HG03469 (cell line): ENCODE results near the gene PDZD2.

Experiments
- ATAC-seq: cut with Tn5 transposase; IDR thresholded peaks from one replicate; pipeline ENCODE4 v1.9.1; 2021; ENCODE audit warnings: mild to moderate bottlenecking, moderate library complexity, moderate number of reproducible peaks; ENCODE audit not compliant: unreplicated experiment

Gene PDZD2

DNA sequence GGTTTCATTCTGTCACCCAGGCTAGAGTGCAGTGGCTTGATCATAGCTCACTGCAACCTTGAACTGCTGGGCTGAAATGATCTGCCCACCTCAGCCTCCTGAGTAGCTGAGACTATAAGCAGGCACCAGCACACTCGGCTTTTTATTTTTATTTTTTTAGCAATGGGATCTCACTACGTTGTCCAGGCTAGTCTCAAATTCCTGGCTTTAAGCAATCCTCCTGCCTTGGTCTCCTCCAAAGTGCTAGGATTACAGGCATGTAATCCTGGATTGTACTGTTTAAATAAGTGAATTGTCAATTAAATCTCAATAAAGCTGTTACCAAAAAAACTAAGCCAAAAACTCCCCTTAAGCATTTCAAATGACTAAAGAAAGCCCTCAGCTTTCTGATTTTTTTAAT lies 516.3 kb downstream of the PDZD2 start:
- ATAC-seq = no peak

DNA sequence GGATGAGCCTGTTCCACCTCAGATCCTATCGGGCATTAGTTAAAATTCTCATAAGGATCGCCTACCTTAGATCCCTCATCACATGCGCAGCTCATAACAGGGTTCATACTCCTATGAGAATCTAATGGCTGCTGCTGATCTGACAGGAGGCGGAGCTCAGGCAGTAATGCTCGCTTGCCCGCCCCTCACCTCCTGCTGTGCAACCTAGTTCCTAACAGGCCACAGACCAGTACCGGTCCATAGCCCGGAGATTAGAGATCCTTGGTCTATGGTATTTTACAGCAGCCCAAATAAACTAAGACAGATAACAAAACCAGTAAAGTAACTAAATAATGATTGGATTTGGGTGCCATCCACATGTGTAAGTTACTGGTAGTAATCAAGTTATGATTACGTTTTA lies 517.7 kb downstream of the PDZD2 start:
- no peak for ATAC-seq

DNA sequence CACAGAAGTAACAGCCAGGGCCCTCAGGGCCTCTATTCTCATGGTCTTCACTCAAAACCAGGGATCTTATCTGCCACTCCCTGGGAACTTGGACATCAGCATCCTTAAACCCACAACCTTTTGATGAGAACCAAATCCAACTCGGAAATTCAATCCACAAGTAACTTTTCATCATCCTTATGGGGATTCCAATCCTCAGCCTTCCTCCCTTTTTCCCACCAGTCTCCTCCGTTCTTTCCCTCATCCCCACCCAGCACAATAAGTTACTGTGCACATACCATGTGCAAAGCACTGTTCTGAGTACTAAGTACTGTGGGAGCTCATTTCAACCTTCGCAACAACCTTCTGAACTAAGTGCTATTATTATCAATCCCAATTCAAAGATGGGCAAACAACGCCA lies 518.1 kb downstream of the PDZD2 start:
- no peak for ATAC-seq

DNA sequence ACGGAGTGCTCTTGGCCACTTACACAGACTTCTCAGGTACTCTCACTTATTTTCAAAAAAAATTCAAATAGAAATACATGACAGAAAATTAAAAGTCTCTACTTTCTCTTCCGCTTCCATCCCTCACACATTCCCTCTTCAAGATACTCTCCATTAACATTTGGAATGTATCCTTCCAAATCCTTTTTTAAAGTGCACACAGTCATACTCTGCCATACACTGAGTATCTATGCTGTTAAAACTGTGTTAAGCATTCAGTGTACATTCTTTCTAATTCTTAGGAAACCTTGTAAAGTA lies 519.7 kb downstream of the PDZD2 start:
- ATAC-seq = no peak

DNA sequence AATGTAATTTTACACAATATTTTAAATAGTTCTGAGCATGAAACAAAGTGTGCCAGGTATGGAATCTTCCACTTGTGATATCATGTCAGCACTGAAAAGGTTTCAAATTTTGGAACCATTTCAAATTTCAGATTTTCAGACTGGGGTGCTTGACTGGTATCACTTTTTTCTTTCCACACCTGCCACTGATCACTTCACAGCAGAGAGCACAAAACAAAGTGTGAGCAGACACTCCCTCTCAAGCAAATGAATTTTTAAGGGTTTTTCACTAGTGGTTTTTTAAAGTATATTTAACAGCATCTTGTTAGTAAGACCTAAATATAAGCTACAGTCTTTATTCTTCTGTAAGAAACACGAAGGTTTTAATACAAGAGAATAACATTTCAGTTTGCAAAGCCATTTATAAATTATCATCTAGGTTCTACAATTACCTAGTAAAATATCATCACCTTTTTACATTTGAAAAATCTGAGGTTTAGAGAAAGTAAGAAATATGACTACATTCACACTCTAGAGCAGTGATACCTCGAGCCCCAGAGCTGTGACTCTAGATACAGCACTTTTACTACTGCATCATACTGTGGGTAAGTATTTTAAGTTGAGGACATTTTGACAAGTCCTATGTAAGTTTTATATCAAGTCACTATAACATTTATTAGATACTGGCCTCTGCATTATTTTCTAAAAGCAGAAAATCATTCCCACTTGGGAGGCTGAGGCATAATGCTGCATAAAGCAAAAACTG lies 520.6 kb downstream of the PDZD2 start:
- ATAC-seq = no peak

DNA sequence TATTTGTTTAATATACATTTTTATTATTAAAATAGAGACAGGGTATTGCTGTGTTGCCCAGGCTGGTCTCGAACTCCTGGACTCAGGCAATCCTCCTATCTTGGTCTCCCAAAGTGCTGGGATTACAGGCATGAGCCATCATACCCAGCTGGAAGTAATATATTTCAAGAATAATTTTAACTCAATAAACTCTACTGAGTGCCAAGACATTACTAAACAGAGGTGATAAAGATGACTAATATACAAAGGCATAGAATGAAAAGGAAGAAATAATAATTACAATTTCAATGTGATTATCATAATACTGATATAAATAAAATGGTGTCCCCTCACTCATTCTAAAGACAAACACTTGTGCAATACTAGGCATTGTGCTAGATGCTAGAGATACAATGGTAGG lies 521.3 kb downstream of the PDZD2 start:
- no peak for ATAC-seq
